ENCODE data around the gene MYH7B.

- no peak for TF ChIP-seq CTCF (conservative IDR thresholded peaks at IDR 0.05)
- no peak for TF ChIP-seq EZH2 (IDR thresholded peaks at IDR 0.05; ENCODE audit: low read depth)
These were observed 39.8 kb upstream of the MYH7B start for GRCh38 chr20:34915749-34916455.
